Lower leg skin (tissue), 3 donors: Measurements from ENCODE around the gene STAU1.

Source experiments
- CTCF ChIP-seq, 3 donors: fragments of 450-650 bp; IDR thresholded peaks; one replicate each; pipeline ENCODE4 v1.5.1; 2016; ENCODE audit warnings: antibody characterized with exemption in 3 of 3, mild to moderate bottlenecking in 3 of 3, moderate library complexity in 2 of 3
- POLR2A ChIP-seq, 2 donors: fragments of 450-650 bp; IDR thresholded peaks; one replicate each; pipeline ENCODE4 v1.6.1; 2016 to 2017; ENCODE audit warnings: antibody characterized with exemption in 2 of 2, mild to moderate bottlenecking in 1 of 2, moderate library complexity in 1 of 2

GRCh38 chr20:49185071-49185761 is 2.9 kb downstream of the STAU1 start:
- TF ChIP-seq CTCF (IDR thresholded peaks at IDR 0.05) (no peak), POLR2A (IDR thresholded peaks at IDR 0.05) (no peak)
